Breast epithelium (tissue), 3 donors: ENCODE data around the gene NKX2-2.

ENCODE experiments used
- POLR2A ChIP-seq: fragments of 450-650 bp; IDR thresholded peaks from one replicate; pipeline ENCODE4 v1.6.1; 2016; ENCODE audit warnings: antibody characterized with exemption, mild to moderate bottlenecking, moderate library complexity
- POLR2AphosphoS5 ChIP-seq, 3 donors: sonication (generic); formaldehyde crosslinking; IDR thresholded peaks; one replicate each; pipeline ENCODE4 v1.6.1; 2017; ENCODE audit warnings: antibody characterized with exemption in 3 of 3
- TF ChIP-seq, protein P1 (sequence below), 3 donors: fragments of 450-650 bp; IDR thresholded peaks; one replicate each; pipeline ENCODE4 v1.5.1; 2016 to 2017; ENCODE audit warnings: antibody characterized with exemption in 3 of 3, mild to moderate bottlenecking in 3 of 3, moderate library complexity in 3 of 3

DNA sequence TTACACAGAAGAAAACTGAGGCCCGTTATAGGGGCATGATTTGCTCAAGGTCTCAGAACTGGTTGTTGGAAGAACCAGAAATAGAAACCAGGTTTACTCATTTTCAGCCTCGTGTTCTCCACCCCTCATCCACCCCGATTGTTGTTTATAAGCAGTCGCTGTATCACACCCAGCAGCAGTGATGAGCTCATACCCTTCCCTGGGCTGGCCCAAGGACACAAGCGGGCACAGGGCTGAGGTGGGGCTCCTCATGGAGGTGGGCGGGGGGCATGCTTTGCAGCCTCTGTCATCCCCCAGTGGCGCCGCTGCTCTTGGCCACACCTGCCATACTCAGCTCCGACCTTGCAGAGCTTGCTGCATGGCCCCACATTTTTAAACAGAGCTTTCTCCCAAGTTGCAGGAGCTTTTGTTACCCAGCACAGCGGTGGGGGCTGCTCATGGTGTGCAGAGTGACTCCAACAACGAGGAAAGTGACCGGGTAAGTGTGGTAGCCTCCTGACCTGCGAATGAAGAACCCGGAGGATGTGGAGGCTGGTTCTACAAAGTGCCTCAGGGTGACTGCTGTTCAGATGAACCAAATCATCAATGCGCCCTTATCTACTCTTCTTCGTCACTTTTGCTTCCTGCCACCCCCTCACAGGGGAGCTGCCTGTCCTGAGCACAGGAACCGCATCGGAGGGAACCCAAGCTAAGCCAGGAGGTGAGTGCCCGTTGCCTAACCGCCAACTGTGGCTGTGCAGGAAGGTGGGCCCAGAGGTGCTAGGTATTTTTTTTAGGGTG lies 43.6 kb upstream of the NKX2-2 start:
- TF ChIP-seq, protein P1, sequence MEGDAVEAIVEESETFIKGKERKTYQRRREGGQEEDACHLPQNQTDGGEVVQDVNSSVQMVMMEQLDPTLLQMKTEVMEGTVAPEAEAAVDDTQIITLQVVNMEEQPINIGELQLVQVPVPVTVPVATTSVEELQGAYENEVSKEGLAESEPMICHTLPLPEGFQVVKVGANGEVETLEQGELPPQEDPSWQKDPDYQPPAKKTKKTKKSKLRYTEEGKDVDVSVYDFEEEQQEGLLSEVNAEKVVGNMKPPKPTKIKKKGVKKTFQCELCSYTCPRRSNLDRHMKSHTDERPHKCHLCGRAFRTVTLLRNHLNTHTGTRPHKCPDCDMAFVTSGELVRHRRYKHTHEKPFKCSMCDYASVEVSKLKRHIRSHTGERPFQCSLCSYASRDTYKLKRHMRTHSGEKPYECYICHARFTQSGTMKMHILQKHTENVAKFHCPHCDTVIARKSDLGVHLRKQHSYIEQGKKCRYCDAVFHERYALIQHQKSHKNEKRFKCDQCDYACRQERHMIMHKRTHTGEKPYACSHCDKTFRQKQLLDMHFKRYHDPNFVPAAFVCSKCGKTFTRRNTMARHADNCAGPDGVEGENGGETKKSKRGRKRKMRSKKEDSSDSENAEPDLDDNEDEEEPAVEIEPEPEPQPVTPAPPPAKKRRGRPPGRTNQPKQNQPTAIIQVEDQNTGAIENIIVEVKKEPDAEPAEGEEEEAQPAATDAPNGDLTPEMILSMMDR (IDR thresholded peaks at IDR 0.05) = no peak
- no peak for TF ChIP-seq POLR2AphosphoS5 (IDR thresholded peaks at IDR 0.05)
- TF ChIP-seq POLR2A = no peak
